Gastroesophageal sphincter (tissue), 2 donors: Measurements from ENCODE around the gene FEZF1.

Source experiments
- POLR2A ChIP-seq, 2 donors: fragments of 450-650 bp; IDR thresholded peaks; one replicate each; pipeline ENCODE4 v1.6.1; 2017; ENCODE audit warnings: antibody characterized with exemption in 2 of 2, mild to moderate bottlenecking in 2 of 2, moderate library complexity in 1 of 2
- POLR2AphosphoS5 ChIP-seq: sonication (generic); formaldehyde crosslinking; IDR thresholded peaks from one replicate; pipeline ENCODE4 v1.6.1; 2017; ENCODE audit warnings: antibody characterized with exemption

- TF ChIP-seq POLR2AphosphoS5 (no peak), POLR2A (IDR thresholded peaks at IDR 0.05) (no peak)
Observed at GRCh38 chr7:122316467-122317388, 12.2 kb upstream of the FEZF1 start.
